ENCODE measurements around the gene ALS2.

Gene ALS2
- long read RNA-seq, full-length matches to known transcripts, result 27 of 81 reads
- long read RNA-seq, partial matches to known transcripts, result 34 of 81 reads
- long read RNA-seq, other reads (novel, unspliced or antisense), result 20 of 81 reads

- Histone ChIP-seq H3K4me3 (replicated peaks; ENCODE audit: insufficient read depth, low read length) (peak within 1 kb of the TSS; percentile 95), H3K27me3 (ENCODE audit: insufficient read depth, poor library complexity, severe bottlenecking) (no peaks in the 10 kb centered on the region), H3K27ac (replicated peaks) (peak within 1 kb of the TSS; percentile 84)
- TF ChIP-seq POLR2AphosphoS5 (IDR thresholded peaks at IDR 0.05; ENCODE audit: low read depth), result peak; percentile 10; the same call in 1 of the 2 replicates
- TF ChIP-seq CTCF (IDR thresholded peaks at IDR 0.05; ENCODE audit: insufficient read depth, low read length), result no peak
- peak; percentile 92 to 96 for DNase-seq (ENCODE audit: low read depth in 1 of 2, low spot score in 1 of 2)
These were observed at the start of gene ALS2 for GRCh38 chr2:201780674-201781493. Gene ALS2, minus strand, starts transcription at chr2:201780933. Its CDS starts 12,048 bp downstream, at chr2:201768885.

GRCh38 chr2:201828220-201828619 is 47.5 kb upstream of the ALS2 start:
- no peak for TF ChIP-seq GABPA (IDR thresholded peaks at IDR 0.05; ENCODE audit: low read depth)
- no peak for TF ChIP-seq POLR2AphosphoS5 (IDR thresholded peaks at IDR 0.05; ENCODE audit: low read depth)

GRCh38 chr2:201827621-201828020 is 46.9 kb upstream of the ALS2 start:
- no peak for DNase-seq (ENCODE audit: low read depth in 1 of 2, low spot score in 1 of 2)
- TF ChIP-seq GABPA (IDR thresholded peaks at IDR 0.05; ENCODE audit: low read depth) (no peak), SPI1 (IDR thresholded peaks at IDR 0.05; ENCODE audit: borderline replicate concordance, low read depth) (no peak), POLR2AphosphoS5 (IDR thresholded peaks at IDR 0.05; ENCODE audit: low read depth) (no peak), REST (IDR thresholded peaks at IDR 0.05; ENCODE audit: insufficient replicate concordance, low read depth) (no peak)

More at GRCh38 chr2:201828220-201828619, 47.5 kb upstream of the ALS2 start:
- Histone ChIP-seq H3K27me3 (ENCODE audit: insufficient read depth, poor library complexity, severe bottlenecking) (no peaks in the 10 kb centered on the region), H3K4me3 (replicated peaks; ENCODE audit: insufficient read depth, low read length) (no peak overlapping the region), H3K27ac (replicated peaks) (no peak overlapping the region)
- no peak for DNase-seq (ENCODE audit: low read depth in 1 of 2, low spot score in 1 of 2)

GRCh38 chr2:201824212-201824611 is 43.5 kb upstream of the ALS2 start:
- Histone ChIP-seq H3K27me3 (ENCODE audit: insufficient read depth, poor library complexity, severe bottlenecking) (no peaks in the 10 kb centered on the region), H3K4me3 (replicated peaks; ENCODE audit: insufficient read depth, low read length) (no peak overlapping the region), H3K27ac (replicated peaks) (no peak overlapping the region)
- TF ChIP-seq GABPA (IDR thresholded peaks at IDR 0.05; ENCODE audit: low read depth), result no peak
- no peak for TF ChIP-seq SPI1 (IDR thresholded peaks at IDR 0.05; ENCODE audit: borderline replicate concordance, low read depth)
- no peak for TF ChIP-seq CTCF (IDR thresholded peaks at IDR 0.05; ENCODE audit: insufficient read depth, low read length)
- TF ChIP-seq POLR2AphosphoS5 (IDR thresholded peaks at IDR 0.05; ENCODE audit: low read depth), result no peak
- TF ChIP-seq REST (IDR thresholded peaks at IDR 0.05; ENCODE audit: insufficient replicate concordance, low read depth), result no peak
- DNase-seq (ENCODE audit: low read depth in 1 of 2, low spot score in 1 of 2), result no peak

More at GRCh38 chr2:201827621-201828020, 46.9 kb upstream of the ALS2 start:
- Histone ChIP-seq H3K27me3 (ENCODE audit: insufficient read depth, poor library complexity, severe bottlenecking) (no peaks in the 10 kb centered on the region), H3K27ac (replicated peaks) (no peak overlapping the region), H3K4me3 (replicated peaks; ENCODE audit: insufficient read depth, low read length) (no peak overlapping the region)
